Measurements from ENCODE around the gene VSTM4.

GRCh38 chr10:49024484-49024883 lies 90.8 kb downstream of the VSTM4 start:
- no peak for TF ChIP-seq CTCF (IDR thresholded peaks at IDR 0.05)
- no peak for TF ChIP-seq EP300 (IDR thresholded peaks at IDR 0.05)
- TF ChIP-seq POLR2A (IDR thresholded peaks at IDR 0.05), result no peak

Data from ovary (tissue), 3 donors.